GM12878 (cell line): ENCODE measurements around the gene OGFOD3. TPM values are rescaled to one million over a fixed set of nuclear protein-coding genes. Genes with fewer than 3 reads are reported as not detected.

Experiments
- BHLHE40 ChIP-seq, 2 experiments: fragments of 450-650 bp in 1 of 2; IDR thresholded peaks; 2 replicates each; pipeline ENCODE4 v1.6.1; 2011 to 2017; ENCODE audit warnings: low read depth in 2 of 2, borderline replicate concordance in 1 of 2, improper control_type of control experiment in 1 of 2, low read length in 1 of 2, mild to moderate bottlenecking in 1 of 2
- EP300 ChIP-seq, 2 experiments: fragments of 150-350 bp in 1 of 2; IDR thresholded peaks; 2 replicates each; pipeline ENCODE4 v1.6.1; 2011 to 2012; ENCODE audit warnings: low read depth in 2 of 2, low read length in 2 of 2, borderline replicate concordance in 1 of 2, improper control_type of control experiment in 1 of 2, inconsistent platforms in 1 of 2; ENCODE audit not compliant: control insufficient read depth in 1 of 2
- GATAD2B ChIP-seq: fragments of 450-650 bp; conservative IDR thresholded peaks from 2 replicates; pipeline ENCODE4 v1.6.1; 2017; ENCODE audit warnings: low read depth, mild to moderate bottlenecking, moderate library complexity
- HSF1 ChIP-seq: fragments of 150-350 bp; IDR thresholded peaks from 2 replicates; pipeline ENCODE4 v1.6.1; 2014; ENCODE audit warnings: mild to moderate bottlenecking, low read depth, low read length
- MXI1 ChIP-seq: fragments of 150-350 bp; IDR thresholded peaks from 2 replicates; pipeline ENCODE4 v1.6.1; 2011; ENCODE audit warnings: low read depth, mild to moderate bottlenecking, inconsistent platforms, low read length, improper control_type of control experiment
- RB1 ChIP-seq: fragments of 450-650 bp; formaldehyde crosslinking; IDR thresholded peaks from 2 replicates; pipeline ENCODE4 v1.6.1; 2017; ENCODE audit warnings: mild to moderate bottlenecking, borderline replicate concordance
- SP1 ChIP-seq: IDR thresholded peaks from one replicate; pipeline ENCODE4 v1.6.1; 2011; ENCODE audit warnings: low read depth, low read length
- YBX1 ChIP-seq: fragments of 450-650 bp; IDR thresholded peaks from 2 replicates; pipeline ENCODE4 v1.6.1; 2016; ENCODE audit warnings: antibody characterized with exemption
- YY1 ChIP-seq: IDR thresholded peaks from 2 replicates; pipeline ENCODE4 v1.6.1; 2011; ENCODE audit warnings: low read depth, mild to moderate bottlenecking, low read length
- ZNF207 ChIP-seq: fragments of 450-650 bp; IDR thresholded peaks from 2 replicates; pipeline ENCODE4 v1.6.1; 2014; ENCODE audit warnings: antibody characterized with exemption, mild to moderate bottlenecking, borderline replicate concordance
- ZSCAN29 ChIP-seq: fragments of 450-650 bp; IDR thresholded peaks from 2 replicates; pipeline ENCODE4 v1.6.1; 2017; ENCODE audit warnings: mild to moderate bottlenecking, moderate library complexity
- polyA plus RNA-seq, 11 experiments: library from polyadenylated mRNA; depleted of rRNA in 4 of 11; unstranded in 6 of 11; stranded (reverse) in 5 of 11; fragments of >200 nt; fragmentation: Nextera tagmentation in 4 of 11; fragmentation: Illumina TruSeq in 1 of 11; extraction: Ambion mirVana in 4 of 11; extraction: Trizol in 1 of 11; gene quantifications; 1 replicate in 1 of 11; 2 replicates in 10 of 11; pipeline versions ENCODE4 v1.2.1 to v1.2.3, GENCODE V29; 2011 to 2016; ENCODE audit warnings: inconsistent platforms in 2 of 11, missing spikeins in 2 of 11, low read depth in 1 of 11
- total RNA-seq, 4 experiments: library from RNA; depleted of rRNA in 3 of 4; stranded (reverse); fragments of >200 nt in 3 of 4; fragmentation: Illumina TruSeq in 1 of 4; extraction: Trizol in 1 of 4; gene quantifications; 2 replicates each; pipeline versions ENCODE4 v1.2.1 to v1.2.3, GENCODE V29; 2013 to 2021
- TF ChIP-seq, protein P1 (sequence below): fragments of 450-650 bp; conservative IDR thresholded peaks from 2 replicates; pipeline ENCODE4 v1.6.1; 2017; ENCODE audit warnings: mild to moderate bottlenecking, moderate library complexity
- TF ChIP-seq, protein P2 (sequence below): IDR thresholded peaks from 2 replicates; pipeline ENCODE4 v1.6.1; 2012; ENCODE audit warnings: mild to moderate bottlenecking, low read depth, low read length
- TF ChIP-seq, protein P3 (sequence below), 3 experiments: IDR thresholded peaks in 2 of 3; conservative IDR thresholded peaks in 1 of 3; 2 replicates each; pipeline ENCODE4 v1.5.1; 2011; ENCODE audit warnings: low read depth in 3 of 3, low read length in 3 of 3, mild to moderate bottlenecking in 3 of 3, control low read depth in 2 of 3, moderate library complexity in 2 of 3, inconsistent platforms in 1 of 3, mixed read lengths in 1 of 3; ENCODE audit not compliant: control insufficient read depth in 2 of 3, insufficient read depth in 1 of 3; ENCODE audit errors: extremely low read depth in 1 of 3

OGFOD3 gene
- total and polyA plus RNA-seq, 10 of the 15 experiments (the other 5 are each of a cell fraction or from before 2014, with no cell fraction given) = 0.48 to 28.4 (median 18.3) TPM

DNA sequence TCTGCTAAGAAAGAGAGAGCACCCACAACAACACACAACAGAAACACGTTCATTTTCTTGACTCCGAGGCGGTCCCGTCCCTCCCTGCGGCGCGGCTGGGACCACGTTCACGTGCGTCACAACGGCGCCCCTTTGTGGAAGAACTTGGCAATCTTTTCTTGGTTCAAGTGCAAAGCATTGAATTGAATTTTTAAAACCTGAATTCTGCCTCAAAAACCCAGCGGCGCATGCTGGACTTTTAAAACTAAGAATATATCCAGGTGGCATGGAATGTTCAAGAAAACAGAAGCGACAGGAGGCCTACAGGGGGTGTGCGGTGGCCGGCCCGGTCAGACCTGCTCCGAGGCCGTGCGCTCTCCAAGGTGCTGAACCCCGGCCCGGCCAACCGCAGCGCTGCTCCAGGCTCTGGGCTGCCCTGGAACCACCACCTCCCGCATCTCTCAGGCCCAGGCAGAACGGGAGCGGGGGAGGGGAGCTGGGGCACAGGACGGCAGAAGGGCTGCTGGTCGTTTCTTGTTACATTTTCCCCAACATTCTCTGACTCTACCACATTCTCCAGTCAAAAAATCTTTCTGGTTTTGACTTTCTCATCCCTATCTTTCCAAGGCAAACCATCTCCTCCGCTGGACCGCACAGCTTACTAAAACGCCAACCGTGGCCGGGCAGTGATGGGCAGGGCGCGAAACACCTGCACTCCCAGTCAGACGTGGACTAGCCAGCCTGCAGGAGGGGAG, 3.7 kb downstream of the OGFOD3 start (continued):
- TF ChIP-seq ZNF207 = peak; percentile 45; the same call in 1 of the 2 replicates
- no peak for TF ChIP-seq SP1
- no peak for TF ChIP-seq ZSCAN29
- TF ChIP-seq, protein P1, sequence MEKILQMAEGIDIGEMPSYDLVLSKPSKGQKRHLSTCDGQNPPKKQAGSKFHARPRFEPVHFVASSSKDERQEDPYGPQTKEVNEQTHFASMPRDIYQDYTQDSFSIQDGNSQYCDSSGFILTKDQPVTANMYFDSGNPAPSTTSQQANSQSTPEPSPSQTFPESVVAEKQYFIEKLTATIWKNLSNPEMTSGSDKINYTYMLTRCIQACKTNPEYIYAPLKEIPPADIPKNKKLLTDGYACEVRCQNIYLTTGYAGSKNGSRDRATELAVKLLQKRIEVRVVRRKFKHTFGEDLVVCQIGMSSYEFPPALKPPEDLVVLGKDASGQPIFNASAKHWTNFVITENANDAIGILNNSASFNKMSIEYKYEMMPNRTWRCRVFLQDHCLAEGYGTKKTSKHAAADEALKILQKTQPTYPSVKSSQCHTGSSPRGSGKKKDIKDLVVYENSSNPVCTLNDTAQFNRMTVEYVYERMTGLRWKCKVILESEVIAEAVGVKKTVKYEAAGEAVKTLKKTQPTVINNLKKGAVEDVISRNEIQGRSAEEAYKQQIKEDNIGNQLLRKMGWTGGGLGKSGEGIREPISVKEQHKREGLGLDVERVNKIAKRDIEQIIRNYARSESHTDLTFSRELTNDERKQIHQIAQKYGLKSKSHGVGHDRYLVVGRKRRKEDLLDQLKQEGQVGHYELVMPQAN = peak; percentile 69
- peak; percentile 82; the same call in 1 of the 2 replicates for TF ChIP-seq RB1
- peak; percentile 84 to 85 for TF ChIP-seq BHLHE40 (IDR thresholded peaks at IDR 0.05; ENCODE audit: borderline replicate concordance in 1 of 2, low read depth in 2 of 2, low read length in 1 of 2)
- peak; percentile 72; the same call in 1 of the 2 replicates for TF ChIP-seq HSF1
- TF ChIP-seq GATAD2B = peak; percentile 23; the same call in 1 of the 2 replicates
- TF ChIP-seq EP300 (IDR thresholded peaks at IDR 0.05; ENCODE audit: borderline replicate concordance in 1 of 2, control insufficient read depth in 1 of 2, low read depth in 2 of 2, low read length in 2 of 2) = no peak
- TF ChIP-seq YY1 = peak; percentile 34; the same call in 1 of the 2 replicates
- TF ChIP-seq, protein P2, sequence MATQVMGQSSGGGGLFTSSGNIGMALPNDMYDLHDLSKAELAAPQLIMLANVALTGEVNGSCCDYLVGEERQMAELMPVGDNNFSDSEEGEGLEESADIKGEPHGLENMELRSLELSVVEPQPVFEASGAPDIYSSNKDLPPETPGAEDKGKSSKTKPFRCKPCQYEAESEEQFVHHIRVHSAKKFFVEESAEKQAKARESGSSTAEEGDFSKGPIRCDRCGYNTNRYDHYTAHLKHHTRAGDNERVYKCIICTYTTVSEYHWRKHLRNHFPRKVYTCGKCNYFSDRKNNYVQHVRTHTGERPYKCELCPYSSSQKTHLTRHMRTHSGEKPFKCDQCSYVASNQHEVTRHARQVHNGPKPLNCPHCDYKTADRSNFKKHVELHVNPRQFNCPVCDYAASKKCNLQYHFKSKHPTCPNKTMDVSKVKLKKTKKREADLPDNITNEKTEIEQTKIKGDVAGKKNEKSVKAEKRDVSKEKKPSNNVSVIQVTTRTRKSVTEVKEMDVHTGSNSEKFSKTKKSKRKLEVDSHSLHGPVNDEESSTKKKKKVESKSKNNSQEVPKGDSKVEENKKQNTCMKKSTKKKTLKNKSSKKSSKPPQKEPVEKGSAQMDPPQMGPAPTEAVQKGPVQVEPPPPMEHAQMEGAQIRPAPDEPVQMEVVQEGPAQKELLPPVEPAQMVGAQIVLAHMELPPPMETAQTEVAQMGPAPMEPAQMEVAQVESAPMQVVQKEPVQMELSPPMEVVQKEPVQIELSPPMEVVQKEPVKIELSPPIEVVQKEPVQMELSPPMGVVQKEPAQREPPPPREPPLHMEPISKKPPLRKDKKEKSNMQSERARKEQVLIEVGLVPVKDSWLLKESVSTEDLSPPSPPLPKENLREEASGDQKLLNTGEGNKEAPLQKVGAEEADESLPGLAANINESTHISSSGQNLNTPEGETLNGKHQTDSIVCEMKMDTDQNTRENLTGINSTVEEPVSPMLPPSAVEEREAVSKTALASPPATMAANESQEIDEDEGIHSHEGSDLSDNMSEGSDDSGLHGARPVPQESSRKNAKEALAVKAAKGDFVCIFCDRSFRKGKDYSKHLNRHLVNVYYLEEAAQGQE = peak; percentile 97
- TF ChIP-seq, protein P3, sequence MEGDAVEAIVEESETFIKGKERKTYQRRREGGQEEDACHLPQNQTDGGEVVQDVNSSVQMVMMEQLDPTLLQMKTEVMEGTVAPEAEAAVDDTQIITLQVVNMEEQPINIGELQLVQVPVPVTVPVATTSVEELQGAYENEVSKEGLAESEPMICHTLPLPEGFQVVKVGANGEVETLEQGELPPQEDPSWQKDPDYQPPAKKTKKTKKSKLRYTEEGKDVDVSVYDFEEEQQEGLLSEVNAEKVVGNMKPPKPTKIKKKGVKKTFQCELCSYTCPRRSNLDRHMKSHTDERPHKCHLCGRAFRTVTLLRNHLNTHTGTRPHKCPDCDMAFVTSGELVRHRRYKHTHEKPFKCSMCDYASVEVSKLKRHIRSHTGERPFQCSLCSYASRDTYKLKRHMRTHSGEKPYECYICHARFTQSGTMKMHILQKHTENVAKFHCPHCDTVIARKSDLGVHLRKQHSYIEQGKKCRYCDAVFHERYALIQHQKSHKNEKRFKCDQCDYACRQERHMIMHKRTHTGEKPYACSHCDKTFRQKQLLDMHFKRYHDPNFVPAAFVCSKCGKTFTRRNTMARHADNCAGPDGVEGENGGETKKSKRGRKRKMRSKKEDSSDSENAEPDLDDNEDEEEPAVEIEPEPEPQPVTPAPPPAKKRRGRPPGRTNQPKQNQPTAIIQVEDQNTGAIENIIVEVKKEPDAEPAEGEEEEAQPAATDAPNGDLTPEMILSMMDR (IDR thresholded peaks at IDR 0.05 in 2 of 3, conservative IDR thresholded peaks at IDR 0.05 in 1 of 3; ENCODE audit: control insufficient read depth in 2 of 3, extremely low read depth in 1 of 3, insufficient read depth in 1 of 3, low read depth in 3 of 3, low read length in 3 of 3) = peak; percentile 56 to 76 (median 65)
- peak; percentile 81 for TF ChIP-seq MXI1
- TF ChIP-seq YBX1 = no peak
